MCF 10A (cell line): ENCODE measurements around the gene LY6G5C. TPM values are rescaled to one million over a fixed set of nuclear protein-coding genes. Genes with fewer than 3 reads are reported as not detected.

Experiments
- BruUV-seq: library from RNA; stranded (reverse); fragments of 400-500 nt; replicated peaks from 2 replicates; lab custom pipeline; 2021; lab: Mats Ljungman, UMichigan
- CTCF ChIA-PET: fragments of 300-600 bp; sonication (Branson Sonifier 250); formaldehyde crosslinking; extraction: SDS; loops from one replicate; lab custom pipeline; 2021; ENCODE audit warnings: antibody characterized with exemption, inconsistent platforms; lab: Yijun Ruan, JAX
- POLR2A ChIA-PET: fragments of 300-600, 350-650 bp; sonication (Branson Sonifier 250); formaldehyde crosslinking; extraction: SDS; loops from one replicate; lab custom pipeline; 2020; ENCODE audit warnings: antibody characterized with exemption, inconsistent platforms; lab: Yijun Ruan, JAX
- DNase-seq: peaks from one replicate; pipeline ENCODE4 v3.0.0-alpha.2; 2018; ENCODE audit not compliant: unreplicated experiment
- H3K27ac Mint-ChIP-seq: one replicate; pipeline ENCODE4 v1.8.0; 2022; ENCODE audit warnings: mild to moderate bottlenecking, low read depth, mixed read lengths; ENCODE audit not compliant: unreplicated experiment
- H3K27me3 Mint-ChIP-seq: one replicate; pipeline ENCODE4 v1.8.0; 2022; ENCODE audit warnings: mixed read lengths; ENCODE audit not compliant: insufficient read depth, unreplicated experiment
- H3K36me3 Mint-ChIP-seq: one replicate; pipeline ENCODE4 v1.8.0; 2022; ENCODE audit warnings: mild to moderate bottlenecking, moderate library complexity, mixed read lengths; ENCODE audit not compliant: insufficient read depth, unreplicated experiment
- H3K4me1 Mint-ChIP-seq: one replicate; pipeline ENCODE4 v1.8.0; 2022; ENCODE audit warnings: mixed read lengths; ENCODE audit not compliant: insufficient read depth, unreplicated experiment
- H3K4me3 Mint-ChIP-seq: one replicate; pipeline ENCODE4 v1.8.0; 2022; ENCODE audit warnings: mild to moderate bottlenecking, moderate library complexity, mixed read lengths; ENCODE audit not compliant: unreplicated experiment
- H3K9me3 Mint-ChIP-seq: one replicate; pipeline ENCODE4 v1.8.0; 2022; ENCODE audit warnings: mixed read lengths; ENCODE audit not compliant: unreplicated experiment
- CTCF ChIP-seq: fragments of 200-600 bp; IDR thresholded peaks from one replicate; pipeline ENCODE4 v1.8.0; 2022; ENCODE audit warnings: antibody characterized with exemption, mild to moderate bottlenecking; ENCODE audit not compliant: unreplicated experiment
- intact Hi-C: fragments of 100-400 bp; cut with micrococcal nuclease; formaldehyde crosslinking; loops from 2 replicates; pipeline ENCODE4 v1.14.1; 2022
- total RNA-seq: library from RNA; stranded (reverse); gene quantifications from 2 replicates; pipeline ENCODE4 v1.2.3, GENCODE V29; 2022

The LY6G5C gene
- total RNA-seq, 1 experiment from 2014 or later: 1.4 TPM

GRCh38 chr6:31677955-31678354, 2.9 kb downstream of the LY6G5C start:
- H3K27me3 Mint-ChIP-seq: peaks cover 18% of the 10 kb centered on the region

GRCh38 chr6:31676904-31677303, 4.0 kb downstream of the LY6G5C start:
- TF ChIP-seq CTCF: no peak
- no peaks in the 10 kb centered on the region for H3K9me3 Mint-ChIP-seq
- intact Hi-C loops: no loop called here
- ChIA-PET POLR2A (interaction anchor here (0.6 to 1.6 kb wide), 3 partner anchors 10 to 99 kb away, joined by 3 to 6 read pairs (median 3); partner anchors contain the start of gene GPANK1), CTCF (no interaction called here)
- no peak overlapping the region for H3K27ac Mint-ChIP-seq
- DNase-seq: no peak
- peaks cover 18% of the 10 kb centered on the region for H3K36me3 Mint-ChIP-seq
- peaks cover 12% of the 10 kb centered on the region for H3K4me1 Mint-ChIP-seq
- no TSS peak for BruUV-seq
- H3K27me3 Mint-ChIP-seq: peaks cover 18% of the 10 kb centered on the region
- no peak overlapping the region for H3K4me3 Mint-ChIP-seq

More at GRCh38 chr6:31677955-31678354, 2.9 kb downstream of the LY6G5C start:
- Mint-ChIP-seq H3K4me1 (peaks cover 12% of the 10 kb centered on the region), H3K9me3 (no peaks in the 10 kb centered on the region), H3K36me3 (peaks cover 7% of the 10 kb centered on the region), H3K4me3 (no peak overlapping the region), H3K27ac (peak overlapping the region; percentile 35)
- intact Hi-C loops: no loop called here
- no TSS peak for BruUV-seq
- TF ChIP-seq CTCF: no peak
- ChIA-PET CTCF (interaction anchor here (0.6 to 1.5 kb wide), 2 partner anchors 221 to 274 kb away, joined by 4 to 6 read pairs; no protein-coding TSS in a partner anchor), POLR2A (interaction anchor here (1.0 to 1.9 kb wide), 6 partner anchors 11 to 152 kb away, joined by 3 to 6 read pairs (median 4); partner anchors contain the start of genes GPANK1 and HSPA1B)
- no peak for DNase-seq

GRCh38 chr6:31676322-31676903, 4.5 kb downstream of the LY6G5C start:
- DNase-seq: no peak
- Mint-ChIP-seq H3K27me3 (peaks cover 18% of the 10 kb centered on the region), H3K9me3 (no peaks in the 10 kb centered on the region), H3K36me3 (peaks cover 23% of the 10 kb centered on the region), H3K4me1 (peaks cover 12% of the 10 kb centered on the region), H3K27ac (no peak overlapping the region), H3K4me3 (no peak overlapping the region)
- TF ChIP-seq CTCF: no peak
- CTCF ChIA-PET: interaction anchor here (0.6 kb wide), 1 partner anchor 438 kb away, joined by 4 read pairs; no protein-coding TSS in a partner anchor
- POLR2A ChIA-PET: interaction anchor here (1.7 kb wide), 1 partner anchor 188 kb away, joined by 4 read pairs; no protein-coding TSS in a partner anchor
- intact Hi-C loops: no loop called here
- BruUV-seq: no TSS peak

GRCh38 chr6:31669676-31670075, 11.2 kb downstream of the LY6G5C start, which contains the start of gene LY6G5B:
Gene LY6G5B (plus strand): TSS chr6:31669976. CDS start chr6:31670951, 975 bp downstream.
- Mint-ChIP-seq H3K27ac (no peak within 1 kb of the TSS), H3K4me3 (no peak within 1 kb of the TSS), H3K27me3 (no peaks in the 10 kb centered on the region), H3K36me3 (peaks cover 72% of the 10 kb centered on the region), H3K9me3 (no peaks in the 10 kb centered on the region), H3K4me1 (peaks cover 11% of the 10 kb centered on the region)
- no peak for DNase-seq
- POLR2A ChIA-PET: interaction anchor here (1.4 kb wide), 1 partner anchor 18 kb away, joined by 3 read pairs; the partner anchor contains the start of gene BAG6
- intact Hi-C loops: no loop called here
- no peak for TF ChIP-seq CTCF
- CTCF ChIA-PET: no interaction called here
- BruUV-seq: no TSS peak
